ENCODE measurements around the gene KIF22. TPM values are rescaled to one million over a fixed set of nuclear protein-coding genes. Genes with fewer than 3 reads are reported as not detected.
A peak's percentile ranks its signal among the peaks of the same experiment; 100 is the strongest.
"Not testable (repeated sequence)": the region's sequence is repeated elsewhere in the genome, so short reads cannot be mapped to it uniquely, and the experiment has no call there.

KIF22 gene
- total RNA-seq, 1 donor from 2014 or later = 79.8 TPM

DNA sequence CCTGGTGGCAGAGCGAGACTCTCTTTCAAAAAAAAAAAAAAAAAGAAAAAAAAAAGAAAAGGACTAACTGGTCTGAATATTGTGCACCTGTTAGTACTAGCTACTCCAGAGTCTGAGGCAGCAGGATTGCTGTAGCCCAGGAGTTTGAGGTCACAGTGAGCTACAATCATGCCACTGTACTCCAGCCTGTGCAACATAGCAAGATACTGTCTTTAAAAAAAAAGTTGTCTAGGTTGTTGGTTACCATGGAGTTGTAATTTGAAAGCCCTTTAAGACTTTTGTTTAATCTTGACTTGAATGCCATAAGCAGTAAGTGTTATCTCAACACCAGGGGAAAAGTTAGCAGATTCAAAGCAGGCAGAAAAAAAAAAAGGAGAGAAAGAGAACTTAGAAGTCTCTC, 33.9 kb upstream of the KIF22 start:
- no peak overlapping the region for H3K4me3 Mint-ChIP-seq (ENCODE audit: low read depth)
- TF ChIP-seq, protein P1, sequence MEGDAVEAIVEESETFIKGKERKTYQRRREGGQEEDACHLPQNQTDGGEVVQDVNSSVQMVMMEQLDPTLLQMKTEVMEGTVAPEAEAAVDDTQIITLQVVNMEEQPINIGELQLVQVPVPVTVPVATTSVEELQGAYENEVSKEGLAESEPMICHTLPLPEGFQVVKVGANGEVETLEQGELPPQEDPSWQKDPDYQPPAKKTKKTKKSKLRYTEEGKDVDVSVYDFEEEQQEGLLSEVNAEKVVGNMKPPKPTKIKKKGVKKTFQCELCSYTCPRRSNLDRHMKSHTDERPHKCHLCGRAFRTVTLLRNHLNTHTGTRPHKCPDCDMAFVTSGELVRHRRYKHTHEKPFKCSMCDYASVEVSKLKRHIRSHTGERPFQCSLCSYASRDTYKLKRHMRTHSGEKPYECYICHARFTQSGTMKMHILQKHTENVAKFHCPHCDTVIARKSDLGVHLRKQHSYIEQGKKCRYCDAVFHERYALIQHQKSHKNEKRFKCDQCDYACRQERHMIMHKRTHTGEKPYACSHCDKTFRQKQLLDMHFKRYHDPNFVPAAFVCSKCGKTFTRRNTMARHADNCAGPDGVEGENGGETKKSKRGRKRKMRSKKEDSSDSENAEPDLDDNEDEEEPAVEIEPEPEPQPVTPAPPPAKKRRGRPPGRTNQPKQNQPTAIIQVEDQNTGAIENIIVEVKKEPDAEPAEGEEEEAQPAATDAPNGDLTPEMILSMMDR (IDR thresholded peaks at IDR 0.05; ENCODE audit: unreplicated experiment) = no peak
- no peak for DNase-seq (ENCODE audit: low spot score, unreplicated experiment)
- H3K27me3 Mint-ChIP-seq = no peaks in the 10 kb centered on the region
- peak overlapping the region; percentile 78 for H3K27ac Mint-ChIP-seq
- no peaks in the 10 kb centered on the region for H3K9me3 Mint-ChIP-seq (ENCODE audit: low read depth)
- H3K4me1 Mint-ChIP-seq (ENCODE audit: low read depth) = peaks cover 19% of the 10 kb centered on the region
- no peaks in the 10 kb centered on the region for H3K36me3 Mint-ChIP-seq (ENCODE audit: insufficient read depth)

DNA sequence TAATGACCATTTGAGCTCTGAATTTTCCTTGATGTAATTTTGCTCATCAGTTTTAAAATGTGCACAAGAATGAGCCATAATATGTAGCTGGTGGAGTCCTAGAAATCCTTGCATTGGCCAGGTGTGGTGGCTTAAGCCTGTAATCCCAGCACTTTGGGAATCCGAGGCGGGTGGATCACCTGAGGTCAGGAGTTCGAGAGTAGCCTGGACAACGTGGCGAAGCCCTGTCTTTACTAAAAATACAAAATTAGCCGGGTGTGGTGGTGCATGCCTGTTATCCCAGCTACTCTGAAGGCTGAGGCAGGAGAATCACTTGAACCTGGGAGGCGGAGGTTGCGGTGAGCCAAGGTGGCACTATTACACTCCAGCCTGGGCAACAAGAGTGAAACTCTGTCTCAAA, 33.5 kb upstream of the KIF22 start:
- not testable (repeated sequence) for H3K9me3 Mint-ChIP-seq (ENCODE audit: low read depth); H3K4me3 Mint-ChIP-seq (ENCODE audit: low read depth); H3K36me3 Mint-ChIP-seq (ENCODE audit: insufficient read depth); DNase-seq (ENCODE audit: low spot score, unreplicated experiment); H3K27me3 Mint-ChIP-seq
- Mint-ChIP-seq H3K27ac (peak overlapping the region; percentile 78), H3K4me1 (ENCODE audit: low read depth) (peaks cover 19% of the 10 kb centered on the region)

DNA sequence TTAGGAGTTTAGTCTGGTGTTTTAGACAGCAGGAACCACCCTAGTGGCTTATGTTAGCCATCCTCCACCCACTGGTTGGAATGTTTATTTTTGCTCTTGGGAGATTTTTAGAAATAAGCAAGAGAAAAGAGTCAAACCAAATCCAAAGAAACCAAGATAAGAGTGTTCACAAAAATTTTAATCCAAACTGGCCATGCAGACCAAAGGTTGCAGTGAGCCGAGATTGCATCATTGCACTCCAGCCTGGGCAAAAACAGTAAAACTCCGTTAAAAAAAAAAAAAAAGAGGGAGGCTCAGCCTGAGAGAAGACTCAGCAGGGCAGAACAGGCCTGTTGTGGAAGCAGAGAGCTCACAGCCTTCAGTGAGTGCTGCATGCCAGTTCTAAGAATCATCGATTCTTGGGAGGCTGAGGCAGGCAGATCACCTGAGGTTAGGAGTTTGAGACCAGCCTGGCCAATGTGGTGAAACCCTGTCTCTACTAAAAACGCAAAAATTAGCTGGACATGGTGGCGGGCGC, 32.5 kb upstream of the KIF22 start:
- Mint-ChIP-seq H3K27me3 (no peaks in the 10 kb centered on the region), H3K9me3 (ENCODE audit: low read depth) (no peaks in the 10 kb centered on the region), H3K36me3 (ENCODE audit: insufficient read depth) (no peaks in the 10 kb centered on the region), H3K4me1 (ENCODE audit: low read depth) (peaks cover 19% of the 10 kb centered on the region), H3K4me3 (ENCODE audit: low read depth) (no peak overlapping the region), H3K27ac (peak overlapping the region; percentile 81)
- TF ChIP-seq, protein P1 (IDR thresholded peaks at IDR 0.05; ENCODE audit: unreplicated experiment) = peak; percentile 12
- no peak for DNase-seq (ENCODE audit: low spot score, unreplicated experiment)

DNA sequence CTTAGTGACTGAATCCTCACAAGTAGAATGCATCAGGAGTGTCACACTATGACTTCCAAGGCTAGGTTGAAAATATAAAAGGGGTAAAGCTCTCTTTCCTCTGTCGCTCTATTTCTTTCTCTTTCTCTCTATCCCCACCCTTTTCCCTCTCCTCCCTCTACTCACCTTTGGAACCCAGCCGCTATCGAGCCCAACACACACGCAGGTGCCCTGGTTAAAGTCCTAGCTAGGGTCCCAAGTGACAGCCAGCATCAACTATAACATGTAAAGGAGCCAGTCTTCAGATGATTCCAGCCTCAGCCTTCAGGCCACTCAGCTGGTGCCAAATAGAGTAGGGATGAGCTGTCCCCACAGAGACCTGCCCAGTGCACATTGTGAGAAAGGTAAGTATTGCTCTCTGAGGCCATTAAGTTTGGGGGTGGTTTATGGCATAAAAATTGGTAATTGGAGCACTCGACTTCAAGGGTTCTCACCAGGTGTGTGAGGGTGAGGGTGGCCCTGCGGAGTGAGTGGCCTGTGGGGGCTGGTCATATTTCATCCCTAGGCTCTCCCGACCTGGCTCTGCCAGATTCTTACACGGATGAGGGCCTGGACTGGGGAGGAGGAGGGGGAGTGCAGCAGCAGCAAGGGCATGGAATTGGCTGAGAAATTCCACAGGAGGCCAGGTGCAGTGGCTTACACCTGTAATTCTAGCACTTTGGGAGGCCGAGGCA, 29.8 kb upstream of the KIF22 start:
- no peaks in the 10 kb centered on the region for H3K27me3 Mint-ChIP-seq
- H3K9me3 Mint-ChIP-seq (ENCODE audit: low read depth) = no peaks in the 10 kb centered on the region
- DNase-seq (ENCODE audit: low spot score, unreplicated experiment) = no peak
- peaks cover 30% of the 10 kb centered on the region for H3K4me1 Mint-ChIP-seq (ENCODE audit: low read depth)
- H3K4me3 Mint-ChIP-seq (ENCODE audit: low read depth) = no peak overlapping the region
- peak overlapping the region; percentile 78 for H3K27ac Mint-ChIP-seq
- no peaks in the 10 kb centered on the region for H3K36me3 Mint-ChIP-seq (ENCODE audit: insufficient read depth)
- TF ChIP-seq, protein P1 (IDR thresholded peaks at IDR 0.05; ENCODE audit: unreplicated experiment) = no peak

DNA sequence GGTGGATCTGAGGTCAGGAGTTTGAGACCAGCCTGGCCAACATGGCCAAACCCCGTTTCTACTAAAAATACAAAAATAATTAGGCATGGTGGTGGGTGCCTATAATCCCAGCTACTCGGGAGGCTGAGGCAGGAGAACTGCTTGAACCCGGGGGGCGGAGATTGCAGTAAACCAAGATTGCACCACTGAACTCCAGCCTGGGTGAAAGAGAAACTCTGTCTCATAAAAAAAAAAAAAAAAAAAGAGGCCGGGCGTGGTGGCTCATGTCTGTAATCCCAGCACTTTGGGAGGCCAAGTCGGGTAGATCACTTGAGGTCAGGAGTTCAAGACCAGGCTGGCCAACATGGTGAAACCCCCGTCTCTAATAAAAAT, 29.3 kb upstream of the KIF22 start:
- not testable (repeated sequence) for H3K4me3 Mint-ChIP-seq (ENCODE audit: low read depth); DNase-seq (ENCODE audit: low spot score, unreplicated experiment); H3K36me3 Mint-ChIP-seq (ENCODE audit: insufficient read depth); H3K27me3 Mint-ChIP-seq; H3K9me3 Mint-ChIP-seq (ENCODE audit: low read depth)
- peak overlapping the region; percentile 78 for H3K27ac Mint-ChIP-seq
- peaks cover 33% of the 10 kb centered on the region for H3K4me1 Mint-ChIP-seq (ENCODE audit: low read depth)

DNA sequence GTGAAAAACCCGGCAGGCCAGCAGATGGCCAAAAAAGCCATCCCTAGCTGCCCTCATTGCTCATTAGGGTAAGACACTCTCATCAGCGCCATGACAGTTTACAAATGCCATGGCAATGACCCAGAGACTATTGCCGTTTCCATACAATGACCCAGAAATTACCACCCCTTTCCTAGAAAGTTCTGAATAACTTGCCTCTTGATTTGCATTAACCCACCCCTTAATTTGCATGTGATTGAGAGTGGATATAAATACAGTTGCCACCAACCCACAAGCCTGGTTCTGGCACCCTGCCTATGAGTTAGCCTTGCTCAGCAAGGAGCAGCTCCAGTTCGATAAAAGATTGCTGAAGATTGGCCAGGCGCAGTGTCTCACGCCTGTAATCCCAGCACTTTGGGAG, 28.7 kb upstream of the KIF22 start:
- no peak for DNase-seq (ENCODE audit: low spot score, unreplicated experiment)
- peak overlapping the region; percentile 62 for H3K27ac Mint-ChIP-seq

More for the DNA sequence above, 28.7 kb upstream of the KIF22 start:
- Mint-ChIP-seq H3K9me3 (ENCODE audit: low read depth) (no peaks in the 10 kb centered on the region), H3K4me3 (ENCODE audit: low read depth) (no peak overlapping the region), H3K4me1 (ENCODE audit: low read depth) (peaks cover 29% of the 10 kb centered on the region), H3K27me3 (no peaks in the 10 kb centered on the region), H3K36me3 (ENCODE audit: insufficient read depth) (no peaks in the 10 kb centered on the region)
- TF ChIP-seq, protein P1 (IDR thresholded peaks at IDR 0.05; ENCODE audit: unreplicated experiment) = no peak
